CD4-positive, alpha-beta T cell treated with Interleukin-10 for 1 hour (primary cell): ENCODE measurements around the gene SLC35F6.
A peak's percentile ranks its signal among the peaks of the same experiment; 100 is the strongest.

Experiments used
- DNase-seq: peaks from one replicate; pipeline ENCODE4 v3.0.0-alpha.2; 2020

The SLC35F6 gene, protein sequence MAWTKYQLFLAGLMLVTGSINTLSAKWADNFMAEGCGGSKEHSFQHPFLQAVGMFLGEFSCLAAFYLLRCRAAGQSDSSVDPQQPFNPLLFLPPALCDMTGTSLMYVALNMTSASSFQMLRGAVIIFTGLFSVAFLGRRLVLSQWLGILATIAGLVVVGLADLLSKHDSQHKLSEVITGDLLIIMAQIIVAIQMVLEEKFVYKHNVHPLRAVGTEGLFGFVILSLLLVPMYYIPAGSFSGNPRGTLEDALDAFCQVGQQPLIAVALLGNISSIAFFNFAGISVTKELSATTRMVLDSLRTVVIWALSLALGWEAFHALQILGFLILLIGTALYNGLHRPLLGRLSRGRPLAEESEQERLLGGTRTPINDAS

GRCh38 chr2:26764078-26764887 is at the start of gene SLC35F6:
TSS of gene SLC35F6 (plus strand) at chr2:26764284. CDS start at chr2:26764350, 66 bp downstream.
- DNase-seq = peak; percentile 84

DNA sequence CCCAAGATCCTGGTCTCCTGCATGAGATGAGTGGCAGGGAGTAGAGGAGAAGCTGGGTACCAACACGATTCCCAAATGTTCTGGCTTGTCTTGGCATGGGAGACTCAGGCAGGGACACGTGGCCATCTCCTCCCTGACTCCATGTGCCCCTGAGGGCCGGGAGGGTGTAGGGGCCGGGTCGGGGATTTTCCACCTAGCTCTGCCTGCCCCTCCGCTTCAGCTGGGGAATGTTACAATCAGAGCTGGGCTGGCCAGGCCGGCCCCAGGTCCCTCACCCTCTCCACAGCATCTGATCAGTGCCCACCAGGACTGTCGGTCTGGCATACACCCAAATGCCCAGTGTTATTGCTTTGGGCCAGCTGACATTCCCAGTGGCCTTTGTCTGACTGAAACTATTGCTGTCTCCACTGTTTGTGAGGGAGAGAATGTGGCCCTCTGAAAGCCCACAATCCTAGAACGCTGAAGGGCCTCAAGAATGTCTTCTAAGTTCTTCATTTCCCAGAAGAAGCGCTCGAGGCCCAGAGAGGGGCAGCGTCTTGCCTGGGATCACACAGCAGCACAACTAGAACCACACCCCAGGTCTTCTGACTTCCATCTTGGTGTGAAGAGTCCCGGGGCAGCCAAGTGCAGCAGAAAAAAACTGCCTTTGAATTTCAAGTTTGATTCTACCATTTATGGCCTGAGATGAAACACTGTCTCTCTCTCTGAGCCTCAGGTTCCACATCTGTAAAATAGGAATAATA is 48.4 kb upstream of the SLC35F6 start:
- DNase-seq = no peak

- DNase-seq = no peak
These were observed 47.7 kb upstream of the SLC35F6 start for GRCh38 chr2:26716340-26716739.

DNA sequence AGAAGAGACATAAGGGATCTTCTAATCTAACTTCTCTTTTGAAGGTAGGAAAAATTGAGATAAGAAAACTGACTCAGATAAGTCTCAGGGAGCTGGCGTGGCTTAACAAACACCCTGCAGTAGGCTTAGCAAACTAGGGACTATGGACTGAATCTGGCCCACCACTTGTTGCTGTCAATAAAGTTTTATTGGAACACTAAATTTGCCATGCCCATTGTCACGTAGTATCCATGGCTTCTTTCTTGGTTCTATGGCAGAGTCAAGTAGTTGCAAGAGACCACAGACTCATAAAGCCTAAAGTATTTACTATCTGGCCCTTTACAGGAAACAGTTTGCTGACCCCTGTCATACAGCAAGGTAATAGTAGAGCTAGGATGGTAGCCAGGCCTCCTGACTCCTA is 47.3 kb upstream of the SLC35F6 start:
- no peak for DNase-seq

DNA sequence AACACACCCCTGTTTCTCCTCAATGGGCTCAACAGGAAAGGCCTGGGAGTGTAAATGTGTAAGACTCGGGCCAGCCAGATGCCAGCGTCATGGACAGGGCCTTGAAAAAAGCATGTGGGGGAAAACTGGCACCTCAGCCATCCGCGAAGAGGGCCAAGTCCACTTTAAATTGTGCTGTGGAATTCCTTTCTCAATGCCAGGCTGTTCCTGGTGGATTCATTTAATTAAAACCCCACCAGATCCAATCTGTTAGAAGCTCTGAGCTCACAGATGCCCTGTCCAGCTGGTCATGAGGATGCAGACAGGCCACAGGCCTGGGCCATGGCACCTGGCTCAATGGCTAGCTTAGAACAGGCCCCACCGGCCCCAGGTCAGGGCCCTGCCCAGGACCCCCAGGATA is 46.7 kb upstream of the SLC35F6 start:
- DNase-seq = no peak

GRCh38 chr2:26718949-26719686 is 45.0 kb upstream of the SLC35F6 start:
- no peak for DNase-seq

DNA sequence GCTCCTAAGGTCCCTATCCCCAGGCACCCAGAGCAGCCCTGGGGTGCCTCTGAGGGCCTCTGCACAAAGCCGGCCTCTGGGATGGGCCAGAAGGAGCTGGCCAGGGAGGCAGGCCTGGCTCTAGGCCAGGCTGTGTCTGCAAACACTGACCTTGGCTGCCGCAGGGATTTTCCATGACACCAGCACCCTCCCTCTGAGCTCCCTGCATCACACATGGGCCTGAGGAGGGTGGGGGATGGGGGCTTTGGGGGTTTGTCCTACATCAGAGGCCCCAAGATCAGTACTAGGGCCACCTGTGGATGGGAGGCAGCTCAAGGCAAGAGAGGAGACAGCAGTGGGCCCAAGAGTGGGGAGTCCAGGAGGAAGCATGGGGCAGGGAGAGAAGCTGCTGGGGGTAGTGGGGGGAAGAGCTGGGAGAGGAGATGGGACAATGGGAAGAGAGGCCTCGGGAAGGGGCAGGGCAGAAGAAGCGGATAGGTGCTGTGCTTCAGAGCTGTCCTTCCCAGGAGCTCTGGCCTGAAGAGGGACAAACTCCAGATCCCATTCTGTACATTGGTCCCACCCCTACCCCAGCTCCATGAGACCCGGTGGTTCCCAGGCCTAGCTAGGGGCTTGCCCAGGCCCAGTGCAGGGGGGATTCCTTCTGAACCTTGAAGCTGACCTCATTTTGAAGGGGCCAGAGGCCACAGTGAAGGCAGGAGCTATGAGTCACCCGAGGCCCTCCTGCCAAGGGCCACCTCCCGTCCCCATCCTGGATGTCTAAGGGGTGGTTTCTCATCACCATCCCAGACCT is 43.6 kb upstream of the SLC35F6 start:
- no peak for DNase-seq

DNA sequence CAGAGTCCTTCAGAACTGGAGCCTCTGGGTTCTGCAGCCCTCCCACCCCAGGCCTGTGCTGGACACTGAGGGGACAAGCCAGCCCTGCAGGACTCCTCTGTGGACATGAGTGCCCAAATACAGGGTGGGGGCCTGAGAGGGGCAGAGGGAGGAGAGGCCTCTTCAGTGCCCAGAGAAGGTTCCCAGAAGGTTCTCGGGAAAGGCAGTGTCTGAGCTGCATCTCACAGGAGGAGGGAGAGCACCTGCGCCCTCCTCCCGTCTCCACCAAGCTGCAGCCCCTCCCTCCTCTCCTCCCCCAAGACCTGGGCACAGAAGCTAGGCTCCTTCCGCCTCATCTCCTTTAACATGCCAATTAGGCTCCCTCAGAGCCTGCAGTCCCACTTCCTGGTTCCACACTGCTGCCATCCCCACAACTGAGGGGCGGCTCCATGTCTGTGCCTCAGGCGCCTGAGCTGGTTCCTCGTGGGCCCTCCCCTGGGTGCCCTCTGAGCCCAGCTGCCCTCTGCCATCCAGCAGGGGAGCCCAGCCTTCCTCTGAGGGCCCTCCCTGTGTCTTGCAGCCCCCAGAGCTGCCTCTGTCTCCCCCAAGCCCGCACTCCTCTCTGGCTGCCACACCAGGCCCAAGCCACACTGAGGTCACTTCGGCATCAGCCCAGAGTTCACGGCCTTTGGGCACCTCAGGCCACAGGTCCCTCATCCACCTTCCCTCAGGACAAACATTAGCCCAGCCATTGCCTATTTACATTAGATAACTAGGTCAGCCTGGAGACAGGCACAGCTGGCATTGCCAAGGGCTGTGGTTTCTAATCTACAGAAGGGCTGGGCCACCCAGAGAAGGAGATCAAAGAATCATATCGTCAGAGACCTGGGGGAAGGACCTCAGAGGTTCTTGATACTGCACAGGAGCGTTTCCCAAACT is 42.7 kb upstream of the SLC35F6 start:
- no peak for DNase-seq

DNA sequence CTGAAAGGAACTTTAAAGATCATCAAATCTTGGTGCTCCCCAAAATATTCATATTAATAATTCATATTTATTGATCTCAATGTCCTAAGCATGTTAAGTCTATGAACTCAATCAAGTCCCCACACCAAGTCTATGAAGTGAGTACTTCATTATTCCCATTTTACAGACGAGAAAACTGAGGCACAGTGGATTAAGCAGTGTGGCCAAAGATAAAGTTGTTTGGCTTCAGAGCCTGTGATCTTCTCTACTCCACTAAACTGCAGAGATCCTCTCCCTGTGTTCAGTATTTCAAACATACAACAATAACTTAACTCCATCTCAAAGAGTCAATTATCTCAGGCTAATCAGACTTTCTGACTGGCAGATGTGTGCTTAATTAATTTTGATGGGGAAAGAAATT is 41.8 kb upstream of the SLC35F6 start:
- no peak for DNase-seq

- no peak for DNase-seq
These were observed 41.2 kb upstream of the SLC35F6 start for GRCh38 chr2:26722911-26723310.

DNA sequence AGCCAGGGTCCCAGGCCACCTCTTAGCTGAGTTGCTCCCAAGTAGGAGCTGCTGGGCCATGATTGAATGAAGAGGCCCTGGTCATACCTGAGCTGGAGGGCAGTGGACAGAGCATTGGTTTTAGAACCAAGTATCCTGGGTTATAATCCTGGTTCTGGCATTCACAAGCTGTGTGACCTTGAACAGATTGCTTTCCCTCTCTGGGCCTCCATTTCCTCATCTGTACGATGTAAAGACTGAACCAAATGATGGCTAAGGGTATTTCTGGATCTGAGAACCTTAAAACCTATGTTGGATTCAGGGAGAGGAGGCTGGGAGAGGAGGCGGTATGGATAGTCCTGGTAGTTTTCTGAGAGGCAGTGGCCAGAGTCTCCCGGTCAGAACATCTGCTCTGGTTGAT is 40.6 kb upstream of the SLC35F6 start:
- no peak for DNase-seq

DNA sequence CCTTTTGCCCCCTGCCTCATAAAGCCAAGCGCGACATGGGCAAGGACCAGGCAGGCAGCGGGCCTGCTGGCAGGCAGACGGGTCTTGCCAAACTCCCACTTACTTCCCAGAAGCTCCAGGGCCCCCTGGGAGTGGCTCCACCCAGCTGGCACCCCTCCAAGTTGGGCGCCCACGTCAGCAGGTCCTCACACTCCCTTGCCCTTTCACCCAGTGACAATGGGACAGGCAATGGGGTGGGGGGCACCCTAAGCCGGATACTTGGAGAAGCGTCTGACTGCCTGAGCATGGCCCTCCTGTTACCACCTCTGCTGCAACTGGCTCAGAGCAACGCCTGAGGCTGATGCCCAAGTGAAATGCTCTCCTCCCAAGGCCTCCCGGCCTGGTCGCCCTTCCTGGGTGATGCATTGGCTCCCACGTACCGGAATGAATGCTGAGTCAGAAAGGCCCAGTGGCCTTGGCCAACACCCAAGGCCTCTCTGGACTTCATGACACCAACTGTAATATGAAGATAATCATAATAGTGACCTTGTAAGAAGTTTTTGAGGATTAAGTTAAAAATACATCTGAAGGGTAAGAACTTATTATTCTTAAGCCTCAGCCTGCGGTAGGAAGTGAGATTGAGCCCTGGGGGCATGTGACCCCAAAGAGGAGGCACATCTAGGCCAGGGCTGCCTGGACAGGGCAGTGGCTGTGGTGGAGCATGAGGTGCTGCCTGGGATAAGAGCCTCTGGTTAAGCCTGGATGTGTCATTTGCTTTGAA is 39.9 kb upstream of the SLC35F6 start:
- DNase-seq = no peak

DNA sequence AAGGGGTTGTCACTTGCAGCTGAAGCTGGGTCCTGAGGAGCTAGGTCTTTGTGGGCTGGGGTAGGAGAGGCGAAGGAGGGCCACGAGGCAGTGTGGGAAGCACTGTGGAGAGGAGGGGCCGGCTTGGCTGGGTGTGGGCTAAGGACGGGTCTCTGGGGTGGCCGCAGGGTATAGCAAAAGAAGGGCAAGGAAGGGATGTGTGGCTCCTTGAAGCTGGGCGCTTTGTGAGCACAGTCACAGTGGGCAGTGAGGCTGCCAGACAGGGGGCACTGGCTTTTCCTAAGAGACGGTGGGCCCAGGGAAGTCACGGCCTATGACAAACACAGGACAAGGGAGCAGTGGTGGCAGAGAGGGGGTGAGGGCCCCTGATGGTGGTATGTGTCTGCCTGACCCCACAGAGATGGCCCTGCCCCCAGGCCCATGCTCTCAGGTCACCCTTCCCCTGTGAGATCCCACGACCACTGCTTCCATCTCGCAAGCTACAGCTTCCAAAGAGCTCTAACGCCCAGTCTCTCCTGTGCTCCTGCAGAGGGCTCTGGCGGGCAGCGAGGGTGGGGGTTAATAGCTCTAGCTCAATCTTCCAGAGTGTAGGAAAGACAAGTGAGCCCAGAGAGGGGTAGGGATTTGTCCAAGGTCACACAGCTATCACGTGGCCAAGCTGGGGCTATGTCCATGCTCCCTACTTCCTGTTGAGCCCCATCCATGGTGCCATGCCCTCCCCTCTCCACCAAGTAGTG is 39.1 kb upstream of the SLC35F6 start:
- no peak for DNase-seq

DNA sequence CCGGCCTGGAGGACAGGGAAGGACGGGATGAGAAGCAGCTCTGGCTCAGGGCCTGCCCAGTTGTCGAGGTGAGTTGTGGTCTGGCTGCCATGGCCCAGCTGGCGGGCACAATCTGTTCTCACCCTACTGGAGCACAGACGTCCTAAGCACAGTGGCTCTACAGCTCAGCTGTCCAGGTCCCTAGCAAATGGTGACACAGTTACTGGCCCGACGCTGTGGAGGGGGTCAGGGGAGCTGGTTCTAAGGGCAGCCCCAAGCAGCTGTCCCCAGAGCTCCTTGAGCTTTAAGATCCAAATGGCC is 38.6 kb upstream of the SLC35F6 start:
- DNase-seq = no peak

GRCh38 chr2:26726228-26726627 is 37.9 kb upstream of the SLC35F6 start:
- DNase-seq = no peak

- DNase-seq = no peak
These were observed 36.2 kb upstream of the SLC35F6 start for GRCh38 chr2:26727641-26728561.

- no peak for DNase-seq
These were observed 34.8 kb upstream of the SLC35F6 start for GRCh38 chr2:26729311-26729710.
